Testis (tissue), 3 donors: ENCODE data around the gene ARL5A. TPM values are rescaled to one million over a fixed set of nuclear protein-coding genes. Genes with fewer than 3 reads are reported as not detected.

Experiments
- DNase-seq: peaks from one replicate; pipeline ENCODE4 v3.0.0-alpha.2; 2019
- H3K27ac ChIP-seq, 2 donors: fragments of 200-600 bp; sonication (generic); one replicate each; pipeline ENCODE4 v1.5.1; 2019
- H3K27me3 ChIP-seq: fragments of 200-600 bp; sonication (generic); one replicate; pipeline ENCODE4 v1.5.1; 2019
- H3K36me3 ChIP-seq: fragments of 200-600 bp; sonication (generic); one replicate; pipeline ENCODE4 v1.5.1; 2017; ENCODE audit warnings: low read depth; ENCODE audit errors: missing control alignments
- H3K4me1 ChIP-seq: fragments of 200-600 bp; sonication (generic); one replicate; pipeline ENCODE4 v1.5.1; 2019
- H3K4me3 ChIP-seq, 2 donors: fragments of 200-600 bp; sonication (generic); one replicate each; pipeline ENCODE4 v1.5.1; 2017 to 2019
- H3K9me3 ChIP-seq: fragments of 200-600 bp; sonication (generic); one replicate; pipeline ENCODE4 v1.5.1; 2017
- POLR2A ChIP-seq: fragments of 450-650 bp; IDR thresholded peaks from one replicate; pipeline ENCODE4 v1.6.1; 2017; ENCODE audit warnings: antibody characterized with exemption, mild to moderate bottlenecking, moderate library complexity
- WGBS, 2 donors: methylation state at CpG; one replicate each; pipeline ENCODE4 v1.1.5; 2018; 5-methylcytosine and 5-hydroxymethylcytosine counted together
- intact Hi-C: fragments of 100-400 bp; cut with DNase I; formaldehyde crosslinking; loops from one replicate; pipeline ENCODE4 v1.15.1; 2023; ENCODE audit warnings: low total_unique reads
- polyA plus RNA-seq: library from polyadenylated mRNA; stranded (reverse); fragments of 350-450 nt; fragmentation: Illumina TruSeq; extraction: RNeasy Lipid Tissue Mini Kit (QIAGEN cat#74804); gene quantifications from one replicate; pipeline ENCODE4 v1.2.3, GENCODE V29; 2014; ENCODE audit warnings: low read depth, low replicate concordance; ENCODE audit not compliant: insufficient read depth
- total RNA-seq, 2 donors: library from RNA; depleted of rRNA; stranded (reverse); fragments of >200 nt; gene quantifications; one replicate each; pipeline ENCODE4 v1.2.3, GENCODE V29; 2016
- TF ChIP-seq, protein P1 (sequence below), 3 experiments: fragments of 450-650 bp in 2 of 3; fragments of 200-600 bp in 1 of 3; sonication (generic) in 1 of 3; IDR thresholded peaks; one replicate each; pipeline ENCODE4 v1.5.1; 2016 to 2019; ENCODE audit warnings: antibody characterized with exemption in 3 of 3, mild to moderate bottlenecking in 2 of 3, moderate library complexity in 1 of 3

ARL5A gene
- total and polyA plus RNA-seq, 3 donors from 2014 or later, result 19.1 to 34.0 (median 27.5) TPM

DNA sequence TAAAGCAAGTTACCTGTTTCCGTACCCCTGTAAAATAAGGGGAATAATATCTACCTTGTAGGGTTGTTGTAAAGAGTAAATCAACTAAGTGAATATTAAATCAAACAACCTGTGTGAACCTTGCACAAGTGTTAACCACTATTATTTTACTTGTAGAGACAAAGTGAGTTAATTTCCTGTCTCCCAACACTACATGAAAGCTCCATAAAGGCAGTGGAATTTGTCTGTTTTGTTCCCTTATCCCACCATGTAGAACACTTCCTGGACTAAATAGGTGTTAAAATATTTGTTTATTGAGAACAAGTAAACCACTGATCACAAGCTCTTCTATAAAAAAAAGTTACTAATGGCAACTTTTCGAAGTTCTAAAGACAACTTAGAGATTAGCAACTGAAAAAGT lies 3.3 kb downstream of the ARL5A start:
- Histone ChIP-seq H3K36me3 (no peaks in the 10 kb centered on the region), H3K4me1 (peaks cover 11% of the 10 kb centered on the region), H3K9me3 (no peaks in the 10 kb centered on the region), H3K27me3 (no peaks in the 10 kb centered on the region), H3K27ac (no peak overlapping the region), H3K4me3 (no peak overlapping the region)
- no peak for DNase-seq
- WGBS, 2 donors, result 65 to 70% methylated on average over 2 of the region's 2 CpGs
- intact Hi-C loops, result no loop called here
- TF ChIP-seq, protein P1, sequence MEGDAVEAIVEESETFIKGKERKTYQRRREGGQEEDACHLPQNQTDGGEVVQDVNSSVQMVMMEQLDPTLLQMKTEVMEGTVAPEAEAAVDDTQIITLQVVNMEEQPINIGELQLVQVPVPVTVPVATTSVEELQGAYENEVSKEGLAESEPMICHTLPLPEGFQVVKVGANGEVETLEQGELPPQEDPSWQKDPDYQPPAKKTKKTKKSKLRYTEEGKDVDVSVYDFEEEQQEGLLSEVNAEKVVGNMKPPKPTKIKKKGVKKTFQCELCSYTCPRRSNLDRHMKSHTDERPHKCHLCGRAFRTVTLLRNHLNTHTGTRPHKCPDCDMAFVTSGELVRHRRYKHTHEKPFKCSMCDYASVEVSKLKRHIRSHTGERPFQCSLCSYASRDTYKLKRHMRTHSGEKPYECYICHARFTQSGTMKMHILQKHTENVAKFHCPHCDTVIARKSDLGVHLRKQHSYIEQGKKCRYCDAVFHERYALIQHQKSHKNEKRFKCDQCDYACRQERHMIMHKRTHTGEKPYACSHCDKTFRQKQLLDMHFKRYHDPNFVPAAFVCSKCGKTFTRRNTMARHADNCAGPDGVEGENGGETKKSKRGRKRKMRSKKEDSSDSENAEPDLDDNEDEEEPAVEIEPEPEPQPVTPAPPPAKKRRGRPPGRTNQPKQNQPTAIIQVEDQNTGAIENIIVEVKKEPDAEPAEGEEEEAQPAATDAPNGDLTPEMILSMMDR (IDR thresholded peaks at IDR 0.05), result no peak
- no peak for TF ChIP-seq POLR2A

DNA sequence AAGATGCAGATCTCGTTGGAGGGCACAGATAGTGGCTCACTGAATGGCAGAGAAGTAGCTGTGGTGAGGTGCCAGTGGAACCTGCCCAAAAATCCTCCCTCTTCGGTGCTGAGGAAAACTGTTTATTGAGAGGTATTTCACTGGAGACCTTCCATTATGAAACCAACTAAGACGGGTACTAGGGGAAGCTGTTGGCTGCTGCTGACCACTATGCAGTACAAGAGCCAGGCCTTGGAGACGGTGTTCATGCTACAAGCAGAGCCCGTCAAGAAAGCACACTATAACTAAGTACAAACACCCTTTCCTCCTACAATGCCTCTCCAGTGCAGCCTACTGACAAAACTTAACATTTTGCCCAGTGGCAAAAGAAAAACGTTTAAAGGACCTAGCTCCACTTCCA lies 4.6 kb downstream of the ARL5A start:
- 62 to 66% methylated on average over 6 of the region's 6 CpGs for WGBS, 2 donors
- H3K27me3 ChIP-seq, result no peaks in the 10 kb centered on the region
- no peak for DNase-seq
- H3K9me3 ChIP-seq, result no peaks in the 10 kb centered on the region
- no peak overlapping the region for H3K27ac ChIP-seq
- TF ChIP-seq, protein P1 (IDR thresholded peaks at IDR 0.05), result no peak
- no peak for TF ChIP-seq POLR2A
- intact Hi-C loops, result no loop called here
- no peak overlapping the region for H3K4me3 ChIP-seq
- no peaks in the 10 kb centered on the region for H3K36me3 ChIP-seq
- peaks cover 8% of the 10 kb centered on the region for H3K4me1 ChIP-seq

DNA sequence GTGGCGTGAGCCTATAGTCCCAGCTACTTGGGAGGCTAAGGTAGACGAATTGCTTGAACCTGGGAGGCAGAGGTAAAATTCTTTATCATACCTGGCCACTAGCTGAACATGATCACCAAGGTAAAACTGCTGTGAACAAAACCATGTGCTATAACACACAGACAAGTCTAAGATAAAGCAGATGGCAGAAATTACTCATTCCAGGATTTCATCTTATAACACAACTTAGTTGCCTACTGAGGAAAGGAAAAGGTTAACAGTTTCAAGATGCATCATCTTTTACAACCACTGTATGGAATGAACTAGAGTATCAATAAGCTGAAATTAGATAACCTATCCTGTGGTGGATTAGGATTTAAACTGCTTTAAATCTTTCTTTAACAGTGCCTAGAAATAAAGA lies 8.3 kb downstream of the ARL5A start:
- H3K4me3 ChIP-seq, result no peak overlapping the region
- no peak overlapping the region for H3K27ac ChIP-seq
- no peak for DNase-seq
- TF ChIP-seq, protein P1 (IDR thresholded peaks at IDR 0.05), result no peak
- no peak for TF ChIP-seq POLR2A
- H3K4me1 ChIP-seq, result no peaks in the 10 kb centered on the region
- H3K9me3 ChIP-seq, result no peaks in the 10 kb centered on the region
- WGBS, 2 donors, result 96 to 98% methylated on average over 2 of the region's 2 CpGs
- H3K36me3 ChIP-seq, result no peaks in the 10 kb centered on the region
- intact Hi-C loops, result no loop called here
- no peaks in the 10 kb centered on the region for H3K27me3 ChIP-seq

DNA sequence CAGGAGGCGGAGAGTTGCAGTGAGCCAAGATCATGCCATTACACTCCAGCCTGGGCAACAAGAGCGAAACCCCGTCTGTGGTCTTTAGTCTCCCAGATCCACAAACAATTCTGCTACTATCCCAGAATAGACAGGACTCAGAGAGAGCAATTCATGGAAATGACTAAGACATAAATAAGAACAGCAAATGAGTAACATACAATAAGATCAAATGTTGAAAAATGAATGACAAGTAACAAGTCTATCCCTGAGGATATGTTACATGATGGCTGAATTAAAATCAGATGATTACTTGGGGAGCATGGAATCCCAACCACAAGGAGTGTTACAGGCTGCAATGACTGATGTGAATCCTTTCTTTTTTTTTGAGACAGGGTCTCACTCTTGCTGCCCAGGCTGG lies 10.3 kb downstream of the ARL5A start:
- no peak overlapping the region for H3K4me3 ChIP-seq
- WGBS, 2 donors, result 92 to 96% methylated on average over 3 of the region's 3 CpGs
- DNase-seq, result no peak
- H3K27me3 ChIP-seq, result no peaks in the 10 kb centered on the region
- no peaks in the 10 kb centered on the region for H3K4me1 ChIP-seq
- no peak for TF ChIP-seq POLR2A
- TF ChIP-seq, protein P1 (IDR thresholded peaks at IDR 0.05), result no peak
- intact Hi-C loops, result no loop called here
- H3K27ac ChIP-seq, result no peak overlapping the region
- H3K36me3 ChIP-seq, result no peaks in the 10 kb centered on the region
- no peaks in the 10 kb centered on the region for H3K9me3 ChIP-seq

DNA sequence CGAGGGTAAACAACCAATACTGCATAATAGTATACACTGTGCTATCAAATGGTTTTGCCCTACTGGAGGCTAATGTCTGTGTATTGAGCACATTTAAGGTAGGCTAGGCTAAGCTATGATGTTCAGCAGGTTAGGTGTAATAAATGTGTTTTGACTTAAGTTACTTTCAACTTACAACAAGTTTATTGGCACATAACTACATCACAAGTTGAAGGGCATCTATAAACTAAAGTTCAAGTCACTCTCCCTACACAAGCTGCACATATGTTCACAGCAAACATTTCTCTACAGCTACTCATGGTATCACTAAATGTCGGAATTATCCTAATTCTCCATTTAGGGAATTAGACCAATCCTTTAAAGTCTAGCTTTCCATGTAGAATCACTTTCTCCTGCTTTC lies 11.4 kb downstream of the ARL5A start:
- no peak overlapping the region for H3K4me3 ChIP-seq
- H3K27ac ChIP-seq, result no peak overlapping the region
- intact Hi-C loops, result no loop called here
- 89 to 94% methylated on average over 2 of the region's 2 CpGs for WGBS, 2 donors
- no peaks in the 10 kb centered on the region for H3K9me3 ChIP-seq
- H3K4me1 ChIP-seq, result no peaks in the 10 kb centered on the region
- H3K27me3 ChIP-seq, result no peaks in the 10 kb centered on the region
- no peak for DNase-seq
- no peaks in the 10 kb centered on the region for H3K36me3 ChIP-seq
- no peak for TF ChIP-seq POLR2A
- TF ChIP-seq, protein P1 (IDR thresholded peaks at IDR 0.05), result no peak
